ENCODE measurements around the gene ZNF143.

DNA sequence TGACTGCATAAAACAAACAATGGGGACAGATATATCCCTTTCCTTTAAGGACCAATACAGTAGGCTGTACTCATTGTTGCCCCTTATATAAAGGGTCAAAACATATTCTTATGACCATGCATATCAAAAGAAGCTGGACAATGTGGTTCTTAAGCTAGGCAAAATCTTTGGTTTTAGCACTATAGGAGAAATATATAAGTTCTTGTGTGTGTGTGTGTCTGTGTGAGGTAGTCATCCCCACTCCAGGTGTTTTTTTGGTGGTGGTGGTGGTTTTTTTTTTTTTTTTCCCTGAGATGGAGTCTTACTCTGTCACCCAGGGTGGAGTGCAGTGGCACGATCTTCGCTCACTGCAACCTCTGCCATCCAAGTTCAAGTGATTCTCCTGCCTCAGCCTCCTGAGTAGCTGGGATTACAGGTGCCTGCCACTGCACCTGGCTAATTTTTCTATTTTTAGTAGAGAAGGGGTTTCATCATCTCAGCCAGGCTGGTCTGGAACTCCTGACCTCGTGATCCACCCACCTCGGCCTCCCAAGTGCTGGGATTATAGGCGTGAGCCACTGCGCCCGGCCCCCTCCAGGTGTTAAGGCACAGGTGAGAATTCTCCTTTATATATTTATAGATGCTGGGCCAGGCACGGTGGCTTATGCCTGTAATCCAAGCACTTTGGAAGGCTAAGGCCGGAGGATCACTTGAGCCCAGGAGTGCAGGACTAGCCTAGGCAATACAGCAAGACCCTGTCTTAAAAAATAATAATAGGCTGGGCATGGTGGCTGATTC, 12.0 kb upstream of the ZNF143 start:
- TF ChIP-seq POLR2AphosphoS5 (IDR thresholded peaks at IDR 0.05) (no peak), CTCF (IDR thresholded peaks at IDR 0.05 in 8 of 11, conservative IDR thresholded peaks at IDR 0.05 in 3 of 11) (no peak)
